Measurements from ENCODE around the gene CUX1. TPM values are rescaled to one million over a fixed set of nuclear protein-coding genes. Genes with fewer than 3 reads are reported as not detected.
"Not testable (repeated sequence)": the region's sequence is repeated elsewhere in the genome, so short reads cannot be mapped to it uniquely, and the experiment has no call there.

The CUX1 gene
- polyA plus RNA-seq, 1 donor: 43.6 TPM

GRCh38 chr7:102152672-102153598 is 335.5 kb downstream of the CUX1 start:
- DNase-seq: peak; percentile 78

GRCh38 chr7:102153599-102153946 is 336.1 kb downstream of the CUX1 start:
- peak; percentile 33 for DNase-seq

GRCh38 chr7:102154425-102154824 is 337.0 kb downstream of the CUX1 start:
- DNase-seq: no peak

- DNase-seq: no peak
These were observed 338.5 kb downstream of the CUX1 start for GRCh38 chr7:102155821-102156441.

- no peak for DNase-seq
These were observed 339.4 kb downstream of the CUX1 start for GRCh38 chr7:102156867-102157266.

- no peak for DNase-seq
These were observed 347.7 kb downstream of the CUX1 start for GRCh38 chr7:102165136-102165535.

GRCh38 chr7:102167254-102167653 is 349.8 kb downstream of the CUX1 start:
- DNase-seq: no peak

- no peak for DNase-seq
These were observed 352.4 kb downstream of the CUX1 start for GRCh38 chr7:102169651-102170392.

GRCh38 chr7:102170393-102170970 is 353.1 kb downstream of the CUX1 start:
- DNase-seq: no peak

GRCh38 chr7:102173669-102174068 is 356.2 kb downstream of the CUX1 start:
- no peak for DNase-seq

- no peak for DNase-seq
These were observed 358.2 kb downstream of the CUX1 start for GRCh38 chr7:102175423-102176170.

GRCh38 chr7:102178410-102178809 is 361.0 kb downstream of the CUX1 start:
- DNase-seq: no peak

- no peak for DNase-seq
These were observed 363.3 kb downstream of the CUX1 start for GRCh38 chr7:102180727-102181126.

- no peak for DNase-seq
These were observed 364.1 kb downstream of the CUX1 start for GRCh38 chr7:102181517-102181916.

GRCh38 chr7:102182016-102182415 is 364.6 kb downstream of the CUX1 start:
- DNase-seq: no peak

- not testable (repeated sequence) for DNase-seq
These were observed 366.4 kb downstream of the CUX1 start for GRCh38 chr7:102183848-102184247.

- DNase-seq: no peak
These were observed 366.9 kb downstream of the CUX1 start for GRCh38 chr7:102184303-102184702.

GRCh38 chr7:102185796-102186195 is 368.4 kb downstream of the CUX1 start:
- no peak for DNase-seq

GRCh38 chr7:102186306-102186705 is 368.9 kb downstream of the CUX1 start:
- no peak for DNase-seq

- DNase-seq: no peak
These were observed 371.3 kb downstream of the CUX1 start for GRCh38 chr7:102188746-102189145.

GRCh38 chr7:102189756-102190155 is 372.3 kb downstream of the CUX1 start:
- no peak for DNase-seq

GRCh38 chr7:102190776-102191350 is 373.4 kb downstream of the CUX1 start:
- no peak for DNase-seq
